MG63 (cell line): ENCODE data around the gene CYP20A1. TPM values are rescaled to one million over a fixed set of nuclear protein-coding genes. Genes with fewer than 3 reads are reported as not detected.
"Not testable (repeated sequence)": the region's sequence is repeated elsewhere in the genome, so short reads cannot be mapped to it uniquely, and the experiment has no call there.

Experiments
- DNase-seq: peaks from one replicate; pipeline ENCODE4 v3.0.0-alpha.2; 2020
- H3K27me3 ChIP-seq: fragments of 250-450 bp; sonication (Bioruptor Pico); 2 replicates; pipeline ENCODE4 v1.5.1; 2020; ENCODE audit warnings: mild to moderate bottlenecking, moderate library complexity
- H3K36me3 ChIP-seq: fragments of 250-450 bp; sonication (Bioruptor Pico); 2 replicates; pipeline ENCODE4 v1.5.1; 2020; ENCODE audit warnings: mild to moderate bottlenecking, moderate library complexity
- H3K4me3 ChIP-seq: fragments of 250-450 bp; sonication (Bioruptor Pico); 2 replicates; pipeline ENCODE4 v1.5.1; 2020; ENCODE audit warnings: mild to moderate bottlenecking, moderate library complexity
- H3K9me3 ChIP-seq: fragments of 250-450 bp; sonication (Bioruptor Pico); 2 replicates; pipeline ENCODE4 v1.5.1; 2020; ENCODE audit warnings: mild to moderate bottlenecking, moderate library complexity
- total RNA-seq: library from RNA; depleted of rRNA; stranded (reverse); fragments of >200 nt; shearing (Covaris generic); gene quantifications from 2 replicates; pipeline ENCODE4 v1.2.3, GENCODE V29; 2014; ENCODE audit warnings: low replicate concordance; rRNA removed

The CYP20A1 gene
- total RNA-seq = 17.6 and 22.4 TPM in 2 replicates

GRCh38 chr2:203238704-203239526 lies at the start of gene CYP20A1:
TSS of gene CYP20A1 (plus strand) at chr2:203239018. CDS start at chr2:203239063, 45 bp downstream.
- Histone ChIP-seq H3K9me3 (no peaks in the 10 kb centered on the region), H3K36me3 (peaks cover 20% of the 10 kb centered on the region), H3K4me3 (peak within 1 kb of the TSS; percentile 77), H3K27me3 (no peaks in the 10 kb centered on the region)
- DNase-seq = peak; percentile 97

- H3K36me3 ChIP-seq = peaks cover 17% of the 10 kb centered on the region
- not testable (repeated sequence) for DNase-seq, H3K27me3 ChIP-seq, H3K9me3 ChIP-seq, H3K4me3 ChIP-seq
Observed at GRCh38 chr2:203190547-203190946, 48.3 kb upstream of the CYP20A1 start.

DNA sequence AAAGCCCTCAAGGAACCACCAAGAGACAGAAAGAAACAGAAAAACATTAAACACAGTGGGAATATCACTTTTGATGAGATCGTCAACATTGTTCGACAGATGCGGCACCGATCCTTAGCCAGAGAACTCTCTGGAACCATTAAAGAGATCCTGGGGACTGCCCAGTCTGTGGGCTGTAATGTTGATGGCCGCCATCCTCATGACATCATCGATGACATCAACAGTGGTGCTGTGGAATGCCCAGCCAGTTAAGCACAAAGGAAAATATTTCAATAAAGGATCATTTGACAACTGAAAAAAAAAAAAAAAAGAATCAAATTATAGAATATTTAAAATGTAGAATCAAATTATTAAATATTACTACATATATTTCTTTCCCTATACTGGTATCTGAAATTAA lies 47.8 kb upstream of the CYP20A1 start:
- not testable (repeated sequence) for H3K4me3 ChIP-seq, H3K9me3 ChIP-seq, DNase-seq, H3K27me3 ChIP-seq
- H3K36me3 ChIP-seq = peaks cover 13% of the 10 kb centered on the region

DNA sequence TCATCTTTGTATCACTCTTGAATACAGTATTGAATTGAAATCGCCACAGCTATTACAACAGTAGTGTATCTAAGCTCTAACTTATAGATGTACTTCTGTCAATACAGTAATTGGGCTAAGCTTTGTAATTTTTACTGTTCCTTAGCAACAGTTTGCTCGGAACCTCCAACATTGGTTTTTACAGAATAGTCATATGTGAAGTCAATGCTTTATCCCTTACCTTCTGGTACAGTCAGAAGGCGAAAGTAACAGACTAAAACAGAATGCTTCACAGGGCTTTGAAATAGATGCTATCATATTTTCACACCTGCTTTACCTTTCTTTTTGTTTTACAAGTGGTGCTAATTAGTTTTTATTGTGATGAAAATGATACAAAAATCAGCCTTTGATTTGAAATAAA lies 46.9 kb upstream of the CYP20A1 start:
- Histone ChIP-seq H3K36me3 (peaks cover 10% of the 10 kb centered on the region), H3K27me3 (no peaks in the 10 kb centered on the region), H3K4me3 (no peak overlapping the region), H3K9me3 (no peaks in the 10 kb centered on the region)
- no peak for DNase-seq

GRCh38 chr2:203195331-203196036 lies 43.3 kb upstream of the CYP20A1 start:
- no peak for DNase-seq
- Histone ChIP-seq H3K4me3 (no peak overlapping the region), H3K36me3 (peaks cover 11% of the 10 kb centered on the region), H3K27me3 (no peaks in the 10 kb centered on the region), H3K9me3 (no peaks in the 10 kb centered on the region)

DNA sequence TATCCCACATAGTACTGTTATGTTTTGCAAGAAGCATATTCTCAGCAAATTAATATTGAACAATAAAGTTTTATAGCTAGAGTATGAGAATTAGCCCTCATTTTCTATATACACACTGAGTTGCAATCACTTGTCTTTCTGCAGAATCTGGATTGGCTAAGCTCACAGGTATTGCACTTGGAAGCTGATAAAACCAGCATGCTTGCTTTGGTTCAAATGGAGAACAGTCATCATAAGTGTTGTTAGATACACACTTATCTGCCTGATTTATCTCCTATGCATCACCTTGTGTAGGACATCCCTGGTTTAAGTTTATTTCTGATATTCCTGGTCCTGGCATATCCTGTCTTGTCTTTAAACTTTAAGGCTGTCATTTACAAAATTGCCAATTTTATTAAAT lies 38.0 kb upstream of the CYP20A1 start:
- Histone ChIP-seq H3K27me3 (no peaks in the 10 kb centered on the region), H3K4me3 (no peak overlapping the region), H3K9me3 (no peaks in the 10 kb centered on the region), H3K36me3 (peaks cover 5% of the 10 kb centered on the region; the same call in 1 of the 2 replicates)
- no peak for DNase-seq

- H3K4me3 ChIP-seq = no peak overlapping the region
- no peaks in the 10 kb centered on the region for H3K27me3 ChIP-seq
- H3K9me3 ChIP-seq = no peaks in the 10 kb centered on the region
- peaks cover 5% of the 10 kb centered on the region; the same call in 1 of the 2 replicates for H3K36me3 ChIP-seq
- no peak for DNase-seq
Observed at GRCh38 chr2:203201426-203201825, 37.4 kb upstream of the CYP20A1 start.

GRCh38 chr2:203209538-203209937 lies 29.3 kb upstream of the CYP20A1 start:
- H3K36me3 ChIP-seq = peaks cover 6% of the 10 kb centered on the region; the same call in 1 of the 2 replicates
- H3K9me3 ChIP-seq = no peaks in the 10 kb centered on the region
- H3K27me3 ChIP-seq = no peaks in the 10 kb centered on the region
- H3K4me3 ChIP-seq = no peak overlapping the region
- DNase-seq = peak; percentile 5

DNA sequence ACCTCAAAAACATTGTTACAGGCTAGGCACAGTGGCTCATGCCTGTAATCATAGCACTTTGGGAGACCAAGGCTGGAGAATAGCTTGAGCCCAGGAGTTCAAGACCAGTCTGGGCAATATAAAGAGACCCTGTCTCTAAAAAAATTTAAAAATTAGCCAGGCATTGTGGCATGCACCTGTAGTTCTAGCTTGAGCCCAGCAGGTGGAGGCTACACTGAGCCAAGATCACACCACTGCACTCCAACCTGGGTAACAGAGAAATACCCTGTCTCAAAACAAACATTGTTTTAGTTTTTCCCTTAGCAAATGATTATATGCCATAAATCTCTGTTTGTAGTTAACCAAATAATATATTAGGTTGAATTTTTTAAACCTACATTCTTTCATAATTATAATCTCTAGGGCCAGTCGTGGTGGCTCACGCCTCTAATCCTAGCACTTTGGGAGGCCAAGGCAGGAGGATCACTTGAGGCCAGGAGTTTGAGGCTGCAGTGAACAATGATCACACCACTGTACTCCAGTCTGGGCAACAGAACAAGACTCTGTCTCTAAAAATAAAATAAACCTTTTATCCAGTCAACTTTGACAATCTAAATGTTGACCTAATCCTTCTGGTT lies 13.3 kb upstream of the CYP20A1 start:
- Histone ChIP-seq H3K4me3 (no peak overlapping the region), H3K9me3 (no peaks in the 10 kb centered on the region), H3K36me3 (no peaks in the 10 kb centered on the region), H3K27me3 (no peaks in the 10 kb centered on the region)
- no peak for DNase-seq

DNA sequence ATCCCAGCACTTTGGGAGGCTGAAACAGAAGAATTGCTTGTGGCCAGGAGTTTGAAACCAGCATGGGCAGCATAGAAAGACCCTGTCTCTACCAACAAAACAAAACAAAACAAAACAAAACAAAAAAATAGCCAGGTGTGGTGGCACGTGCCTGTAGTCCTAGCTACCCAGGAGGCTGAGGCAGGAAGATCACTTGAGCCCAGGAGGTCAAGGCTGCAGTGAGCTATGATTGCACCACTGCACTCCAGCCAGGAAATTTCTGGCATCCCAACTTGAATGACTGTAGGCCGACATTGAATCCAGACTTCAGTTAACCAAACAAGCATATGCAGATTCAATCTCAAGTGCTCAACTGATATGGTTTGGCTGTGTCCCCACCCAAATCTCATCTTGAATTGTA lies 9.1 kb upstream of the CYP20A1 start:
- H3K27me3 ChIP-seq, H3K9me3 ChIP-seq, H3K36me3 ChIP-seq, H3K4me3 ChIP-seq, DNase-seq: not testable (repeated sequence)

- no peaks in the 10 kb centered on the region for H3K9me3 ChIP-seq
- no peaks in the 10 kb centered on the region for H3K27me3 ChIP-seq
- H3K36me3 ChIP-seq = peaks cover 15% of the 10 kb centered on the region
- no peak for DNase-seq
- H3K4me3 ChIP-seq = peak overlapping the region; percentile 77
Observed at GRCh38 chr2:203237346-203238238, 1.2 kb upstream of the CYP20A1 start.

DNA sequence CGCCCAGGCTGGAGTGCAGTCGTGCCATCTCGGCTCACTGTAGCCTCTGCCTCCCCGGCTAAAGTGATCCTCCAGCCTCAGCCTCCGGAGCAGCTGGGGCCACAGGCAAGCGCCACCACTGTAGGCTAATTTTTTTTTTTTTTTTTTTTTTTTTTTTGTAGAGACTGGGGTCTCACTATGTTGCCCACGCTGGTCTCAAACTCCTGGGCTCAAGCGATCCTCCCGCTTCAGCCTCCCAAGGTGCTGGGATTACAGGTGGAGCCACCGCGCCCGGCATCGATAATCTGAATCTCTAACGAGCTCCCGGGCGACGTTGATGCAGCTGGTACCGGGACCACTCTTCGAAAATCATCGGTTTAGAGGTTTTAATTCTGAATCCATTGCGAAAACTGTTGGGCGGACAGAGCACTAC lies 520 bp upstream of the CYP20A1 start:
- no peak for DNase-seq
- Histone ChIP-seq H3K9me3 (no peaks in the 10 kb centered on the region), H3K27me3 (no peaks in the 10 kb centered on the region), H3K36me3 (peaks cover 20% of the 10 kb centered on the region), H3K4me3 (peak overlapping the region; percentile 77)

- peaks cover 25% of the 10 kb centered on the region for H3K36me3 ChIP-seq
- peak overlapping the region; percentile 77 for H3K4me3 ChIP-seq
- H3K9me3 ChIP-seq = no peaks in the 10 kb centered on the region
Observed at GRCh38 chr2:203240491-203240890, 1.7 kb downstream of the CYP20A1 start.

GRCh38 chr2:203242518-203242917 lies 3.7 kb downstream of the CYP20A1 start:
- Histone ChIP-seq H3K27me3 (no peaks in the 10 kb centered on the region), H3K4me3 (no peak overlapping the region), H3K9me3 (no peaks in the 10 kb centered on the region), H3K36me3 (peaks cover 43% of the 10 kb centered on the region)
- no peak for DNase-seq

More at GRCh38 chr2:203240491-203240890, 1.7 kb downstream of the CYP20A1 start:
- no peaks in the 10 kb centered on the region for H3K27me3 ChIP-seq
- no peak for DNase-seq

DNA sequence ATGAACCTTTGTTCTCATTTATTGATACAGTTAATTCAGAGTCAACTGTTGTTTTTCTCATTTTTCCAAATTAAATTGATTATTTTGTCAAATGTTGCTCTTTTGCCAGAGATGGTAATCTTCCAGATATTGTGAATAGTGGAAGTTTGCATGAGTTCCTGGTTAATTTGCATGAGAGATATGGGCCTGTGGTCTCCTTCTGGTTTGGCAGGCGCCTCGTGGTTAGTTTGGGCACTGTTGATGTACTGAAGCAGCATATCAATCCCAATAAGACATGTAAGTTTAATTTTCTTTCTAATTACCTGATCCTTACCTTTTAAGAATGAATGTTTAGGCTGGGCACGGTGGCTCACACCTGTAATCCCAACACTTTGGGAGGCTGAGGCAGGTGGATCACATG lies 7.8 kb downstream of the CYP20A1 start:
- H3K27me3 ChIP-seq = no peaks in the 10 kb centered on the region
- peaks cover 51% of the 10 kb centered on the region for H3K36me3 ChIP-seq
- no peak overlapping the region for H3K4me3 ChIP-seq
- no peaks in the 10 kb centered on the region for H3K9me3 ChIP-seq
- DNase-seq = no peak

DNA sequence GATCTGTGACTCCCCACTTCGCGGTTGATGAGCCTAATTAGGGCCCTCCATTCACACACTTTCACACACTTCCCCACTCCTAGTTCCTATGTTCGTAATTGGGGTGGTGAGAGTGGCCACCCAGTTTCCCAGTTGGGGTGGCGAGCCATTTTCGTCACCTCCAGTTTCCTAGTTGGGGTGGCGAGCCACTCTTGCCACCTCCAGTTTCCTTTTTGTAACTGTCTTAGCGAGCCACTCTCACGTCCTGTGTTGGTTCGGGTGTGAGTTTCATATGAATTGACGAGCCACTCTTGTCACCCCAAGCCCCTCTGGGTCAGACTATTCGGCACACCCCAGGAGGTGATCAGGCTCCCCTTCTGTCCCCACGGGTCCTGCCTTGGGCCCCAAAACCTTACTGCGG lies 14.0 kb downstream of the CYP20A1 start:
- no peak for DNase-seq
- H3K36me3 ChIP-seq = peaks cover 45% of the 10 kb centered on the region

More for the DNA sequence above, 14.0 kb downstream of the CYP20A1 start:
- no peaks in the 10 kb centered on the region for H3K27me3 ChIP-seq
- no peak overlapping the region for H3K4me3 ChIP-seq
- H3K9me3 ChIP-seq = no peaks in the 10 kb centered on the region
